ENCODE measurements around the gene NR2F2.

- no peak for TF ChIP-seq GATA3 (IDR thresholded peaks at IDR 0.05; ENCODE audit: low read depth, low read length)
- no peak for TF ChIP-seq GATA2 (IDR thresholded peaks at IDR 0.05; ENCODE audit: low read depth, low read length)
Observed at GRCh38 chr15:96372554-96372953, 42.1 kb downstream of the NR2F2 start.

Measured in SH-SY5Y (cell line).